ENCODE results near the gene FAXDC2. TPM values are rescaled to one million over a fixed set of nuclear protein-coding genes. Genes with fewer than 3 reads are reported as not detected.
A peak's percentile ranks its signal among the peaks of the same experiment; 100 is the strongest.

FAXDC2 gene
- total RNA-seq, 2 donors from 2014 or later = 2.3 to 6.2 TPM

- Mint-ChIP-seq H3K4me1 (no peaks in the 10 kb centered on the region), H3K9me3 (no peaks in the 10 kb centered on the region), H3K27ac (no peak overlapping the region), H3K4me3 (no peak overlapping the region), H3K36me3 (ENCODE audit: low read depth) (peaks cover 56% of the 10 kb centered on the region), H3K27me3 (ENCODE audit: insufficient read depth) (no peaks in the 10 kb centered on the region)
- Histone ChIP-seq H3K4me3 (ENCODE audit: low read length) (no peak overlapping the region), H3K27ac (ENCODE audit: low read depth, low read length) (no peak overlapping the region), H3K9me3 (ENCODE audit: control insufficient read depth, low read length) (no peaks in the 10 kb centered on the region), H3K4me1 (ENCODE audit: control insufficient read depth, insufficient read depth, low read length) (no peaks in the 10 kb centered on the region), H3K27me3 (ENCODE audit: control insufficient read depth, insufficient read depth, low read length, poor library complexity, severe bottlenecking) (no peaks in the 10 kb centered on the region), H3K36me3 (ENCODE audit: control insufficient read depth, insufficient read depth, low read length) (peaks cover 60% of the 10 kb centered on the region), H3K9ac (ENCODE audit: extremely low read depth, low read length, poor library complexity, severe bottlenecking) (no peak overlapping the region)
- no peak for TF ChIP-seq CTCF (conservative IDR thresholded peaks at IDR 0.05)
- 83 to 86% methylated on average over 1 to 2 of the region's 2 CpGs for WGBS, 2 experiments (ENCODE audit: insufficient coverage in 1 of 2, insufficient read length in 1 of 2)
- no peak for DNase-seq
These were observed 16.4 kb upstream of the FAXDC2 start for GRCh38 chr5:154866841-154867240.

- H3K4me1 ChIP-seq (ENCODE audit: control insufficient read depth, insufficient read depth, low read length) = peaks cover 3% of the 10 kb centered on the region
- TF ChIP-seq CTCF (conservative IDR thresholded peaks at IDR 0.05) = no peak
- no peaks in the 10 kb centered on the region for H3K27me3 ChIP-seq (ENCODE audit: control insufficient read depth, insufficient read depth, low read length, poor library complexity, severe bottlenecking)
- Mint-ChIP-seq H3K36me3 (ENCODE audit: low read depth) (peaks cover 46% of the 10 kb centered on the region), H3K27me3 (ENCODE audit: insufficient read depth) (no peaks in the 10 kb centered on the region), H3K9me3 (no peaks in the 10 kb centered on the region), H3K4me1 (no peaks in the 10 kb centered on the region), H3K27ac (peak overlapping the region; percentile 44), H3K4me3 (no peak overlapping the region)
- no peak overlapping the region for H3K9ac ChIP-seq (ENCODE audit: extremely low read depth, low read length, poor library complexity, severe bottlenecking)
- DNase-seq = no peak
- H3K9me3 ChIP-seq (ENCODE audit: control insufficient read depth, low read length) = no peaks in the 10 kb centered on the region
- H3K36me3 ChIP-seq (ENCODE audit: control insufficient read depth, insufficient read depth, low read length) = peaks cover 50% of the 10 kb centered on the region
- no peak overlapping the region for H3K27ac ChIP-seq (ENCODE audit: low read depth, low read length)
- no peak overlapping the region for H3K4me3 ChIP-seq (ENCODE audit: low read length)
- WGBS, 2 experiments (ENCODE audit: insufficient coverage in 1 of 2, insufficient read length in 1 of 2) = 90 to 95% methylated on average over 3 to 5 of the region's 5 CpGs
These were observed 15.2 kb upstream of the FAXDC2 start for GRCh38 chr5:154865466-154866184.

- H3K4me1 ChIP-seq (ENCODE audit: control insufficient read depth, insufficient read depth, low read length) = peaks cover 4% of the 10 kb centered on the region
- no peak overlapping the region for H3K27ac ChIP-seq (ENCODE audit: low read depth, low read length)
- H3K36me3 ChIP-seq (ENCODE audit: control insufficient read depth, insufficient read depth, low read length) = peaks cover 44% of the 10 kb centered on the region
- Mint-ChIP-seq H3K36me3 (ENCODE audit: low read depth) (peaks cover 39% of the 10 kb centered on the region), H3K27ac (no peak overlapping the region), H3K4me3 (no peak overlapping the region), H3K27me3 (ENCODE audit: insufficient read depth) (no peaks in the 10 kb centered on the region), H3K9me3 (no peaks in the 10 kb centered on the region), H3K4me1 (peaks cover 17% of the 10 kb centered on the region)
- H3K27me3 ChIP-seq (ENCODE audit: control insufficient read depth, insufficient read depth, low read length, poor library complexity, severe bottlenecking) = no peaks in the 10 kb centered on the region
- WGBS, 2 experiments (ENCODE audit: insufficient coverage in 1 of 2, insufficient read length in 1 of 2) = 90 to 96% methylated on average over 3 to 7 of the region's 7 CpGs
- no peak overlapping the region for H3K4me3 ChIP-seq (ENCODE audit: low read length)
- no peaks in the 10 kb centered on the region for H3K9me3 ChIP-seq (ENCODE audit: control insufficient read depth, low read length)
- H3K9ac ChIP-seq (ENCODE audit: extremely low read depth, low read length, poor library complexity, severe bottlenecking) = no peak overlapping the region
- no peak for DNase-seq
- no peak for TF ChIP-seq CTCF (conservative IDR thresholded peaks at IDR 0.05)
These were observed 13.1 kb upstream of the FAXDC2 start for GRCh38 chr5:154863291-154864080.

All from endodermal cell (in vitro differentiated cells).